ENCODE results near the gene ZNF227.

GRCh38 chr19:44258136-44258535, 45.8 kb downstream of the ZNF227 start:
- no peak for TF ChIP-seq CTCF (IDR thresholded peaks at IDR 0.05)
- TF ChIP-seq POLR2A (IDR thresholded peaks at IDR 0.05) = no peak
